ENCODE results near the gene STARD5.
"Not testable (repeated sequence)": the region's sequence is repeated elsewhere in the genome, so short reads cannot be mapped to it uniquely, and the experiment has no call there.

Gene STARD5

DNA sequence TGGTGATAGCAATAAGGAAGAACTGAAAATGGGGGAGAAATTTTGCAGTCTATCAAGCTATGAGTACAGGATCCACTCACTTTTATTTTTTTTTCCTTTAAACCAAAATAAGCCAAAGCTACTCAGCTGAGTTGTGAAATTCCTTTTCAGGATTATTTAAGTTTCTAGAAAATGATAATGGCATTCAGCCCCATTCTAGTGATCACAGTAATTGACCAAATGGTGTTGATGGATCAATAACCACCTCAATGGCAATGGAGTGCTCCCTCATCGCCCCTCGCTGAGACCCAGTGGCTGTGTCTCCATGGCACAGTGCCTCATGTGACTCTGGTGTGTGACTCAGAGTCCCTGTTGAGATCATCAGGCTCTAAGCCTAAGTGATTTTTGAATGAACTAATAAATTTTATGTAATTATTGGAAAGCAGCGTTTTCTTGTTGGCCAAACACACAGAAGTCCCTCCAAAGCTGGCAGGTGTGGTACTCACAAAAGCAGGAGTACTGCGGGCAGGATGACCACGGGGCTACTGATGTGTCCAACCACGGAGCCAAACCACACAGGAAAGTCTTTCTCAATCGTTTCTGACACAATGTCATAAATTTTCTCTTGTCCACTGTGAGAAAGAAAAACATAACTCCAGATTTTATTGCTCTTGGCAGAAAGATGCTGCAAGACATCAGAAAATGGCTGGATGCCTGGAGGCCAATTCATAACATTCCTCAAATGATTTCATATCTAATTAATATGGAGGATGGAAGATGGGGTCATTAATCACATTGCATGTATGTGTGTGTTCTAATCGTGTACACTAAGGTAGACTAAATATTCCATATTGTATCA lies 14.4 kb upstream of the STARD5 start:
- in situ Hi-C loops (cut with MboI; ENCODE audit: low sequenced_read_pairs): no loop called here

DNA sequence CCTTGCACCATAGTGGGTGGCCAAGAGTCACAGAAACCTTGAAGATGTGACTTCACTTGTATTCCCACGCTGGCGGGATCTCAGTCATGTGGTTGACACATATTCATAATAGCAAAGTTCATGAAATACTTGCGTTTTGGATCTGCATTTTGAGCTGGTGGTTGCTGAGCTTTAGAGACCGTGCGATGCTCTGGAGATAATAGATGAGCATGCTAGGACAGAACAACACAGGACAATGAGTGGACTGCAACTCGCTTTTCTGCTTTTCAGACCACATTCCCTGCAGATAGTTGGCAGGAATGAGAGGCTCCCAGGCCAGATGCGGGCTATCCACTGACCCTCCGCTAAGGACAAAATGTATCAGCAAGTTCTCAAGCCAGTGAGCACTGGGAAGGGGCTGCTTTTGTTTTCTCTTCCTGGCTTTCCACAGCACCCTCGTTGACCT lies 13.8 kb upstream of the STARD5 start:
- in situ Hi-C loops (cut with MboI; ENCODE audit: low sequenced_read_pairs): no loop called here

DNA sequence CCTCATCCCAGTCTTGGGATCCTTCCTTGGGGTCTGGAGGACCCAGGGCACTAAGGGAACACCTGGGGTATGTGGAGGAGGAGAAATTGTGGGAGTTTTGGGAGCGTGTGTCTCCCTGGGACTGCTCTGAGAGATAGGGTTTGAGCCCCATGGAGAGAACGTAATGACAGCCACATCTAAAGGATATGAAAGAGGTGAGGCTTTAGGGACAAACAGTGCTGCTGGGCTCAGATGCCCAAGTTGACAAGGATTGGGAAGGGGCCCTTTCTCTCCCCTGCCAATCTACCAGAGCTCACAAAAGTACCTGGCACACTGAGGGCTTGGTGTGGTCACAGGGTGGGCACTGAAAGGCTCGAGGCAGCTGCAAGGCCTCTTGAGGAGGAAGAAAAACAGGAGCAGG lies 13.3 kb upstream of the STARD5 start:
- in situ Hi-C loops (cut with MboI; ENCODE audit: low sequenced_read_pairs): no loop called here

DNA sequence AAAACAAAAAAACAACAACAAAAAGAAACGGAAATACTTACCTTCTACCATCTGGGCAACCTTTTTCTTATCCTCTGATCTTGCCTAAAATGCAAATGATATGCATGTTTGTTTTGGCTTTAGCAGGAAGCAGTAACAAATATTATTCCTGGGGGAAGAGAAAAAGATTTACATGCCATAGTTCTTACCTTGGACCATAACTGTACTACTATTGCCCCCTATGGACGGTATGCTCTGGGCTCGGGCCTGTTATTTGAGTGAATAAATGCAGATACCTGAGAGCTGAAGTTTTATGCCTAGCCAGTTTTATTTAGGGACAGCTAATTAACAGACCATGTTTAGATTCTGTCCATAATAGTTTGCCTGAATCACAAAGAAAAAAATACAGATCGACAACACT lies 12.6 kb upstream of the STARD5 start:
- in situ Hi-C loops (cut with MboI; ENCODE audit: low sequenced_read_pairs): no loop called here

DNA sequence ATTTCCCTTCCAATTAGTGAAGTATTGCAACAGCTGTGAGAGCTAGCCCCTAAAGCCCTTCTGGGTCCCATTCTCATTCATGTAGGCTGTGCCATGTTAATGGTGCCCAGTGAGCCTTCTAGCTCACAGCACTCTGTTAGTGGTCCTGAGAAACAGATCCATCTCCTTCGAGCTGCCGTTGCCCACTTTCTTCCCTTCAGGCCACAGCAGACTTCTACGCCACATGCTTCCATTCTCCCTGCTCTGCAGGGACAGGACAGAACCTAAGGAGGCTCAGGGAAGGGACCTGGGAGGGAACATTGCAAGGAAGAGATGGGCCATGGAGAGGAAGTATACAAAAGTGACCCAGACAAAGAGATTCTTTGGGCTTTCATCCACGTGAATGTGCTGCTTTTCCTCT lies 11.7 kb upstream of the STARD5 start:
- in situ Hi-C loops (cut with MboI; ENCODE audit: low sequenced_read_pairs): no loop called here

DNA sequence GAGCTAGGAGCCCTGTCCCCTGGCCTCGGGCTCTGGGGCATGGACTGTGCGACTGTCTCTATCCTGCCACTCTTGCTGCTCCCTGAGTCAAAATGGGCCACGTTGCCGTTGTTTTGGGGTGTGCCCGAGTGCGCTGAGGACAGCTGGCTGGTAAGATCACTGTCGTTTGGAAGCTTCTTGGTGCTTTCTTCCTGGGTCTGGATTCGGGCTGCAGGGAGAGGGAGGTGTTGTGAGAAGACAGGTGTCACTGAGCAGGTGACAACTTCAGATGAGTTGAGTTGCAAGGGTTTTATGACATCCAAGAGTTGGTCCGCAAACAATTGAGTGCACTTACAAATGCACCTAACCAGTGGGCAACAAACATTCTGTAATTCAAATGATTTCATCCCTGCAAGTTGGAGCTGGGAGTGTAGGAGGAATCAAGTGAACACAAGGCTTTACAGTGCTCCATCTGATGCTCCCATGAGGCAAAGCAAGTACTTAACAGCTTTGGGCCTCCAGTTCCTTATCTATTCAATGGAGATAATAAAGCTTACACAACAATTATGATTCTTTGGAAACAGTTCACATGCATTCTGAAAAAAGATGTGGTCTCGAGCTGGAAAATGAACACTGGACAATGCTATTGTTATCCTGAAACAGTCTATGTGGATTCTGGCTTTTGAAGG lies 11.0 kb upstream of the STARD5 start:
- in situ Hi-C loops (cut with MboI; ENCODE audit: low sequenced_read_pairs): no loop called here

DNA sequence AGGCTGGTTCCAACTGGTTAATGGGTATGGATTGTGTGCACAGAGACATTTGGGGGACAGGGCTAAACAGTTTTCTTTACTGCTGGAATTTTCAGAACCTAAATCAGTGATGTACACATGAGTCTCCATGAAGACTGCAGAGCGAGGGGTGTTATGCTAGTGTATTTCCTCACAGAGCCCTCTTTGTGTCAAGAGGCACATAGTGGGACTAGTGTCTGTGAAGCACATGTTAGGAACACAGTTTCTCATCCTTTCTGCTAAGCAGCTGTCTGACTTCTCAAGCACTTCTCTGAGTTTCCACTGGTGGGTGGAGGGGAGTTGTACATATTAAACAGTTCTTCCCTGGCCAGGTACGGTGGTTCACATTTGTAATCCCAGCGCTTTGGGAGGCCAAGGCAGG lies 9.4 kb upstream of the STARD5 start:
- in situ Hi-C loops (cut with MboI; ENCODE audit: low sequenced_read_pairs): no loop called here

DNA sequence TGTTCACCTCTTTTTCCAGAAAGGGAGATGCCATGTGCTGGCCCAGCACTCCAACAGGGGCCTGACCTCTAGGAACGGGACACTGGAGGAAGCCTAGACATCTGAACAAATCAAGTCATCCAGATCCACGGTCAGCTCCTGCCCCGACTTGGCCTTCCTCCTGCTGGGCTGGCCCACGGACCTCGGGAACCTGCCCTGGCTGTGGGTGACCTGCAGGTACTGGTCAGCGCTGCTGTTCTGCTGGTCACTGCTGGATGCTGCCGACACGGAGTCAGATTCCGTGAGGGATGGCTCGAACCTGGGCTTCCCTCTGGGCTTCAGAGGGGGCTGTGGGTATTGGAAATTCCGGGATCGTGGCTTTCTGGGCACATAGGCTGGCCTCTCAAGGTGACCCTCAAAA lies 8.4 kb upstream of the STARD5 start:
- in situ Hi-C loops (cut with MboI; ENCODE audit: low sequenced_read_pairs): no loop called here

DNA sequence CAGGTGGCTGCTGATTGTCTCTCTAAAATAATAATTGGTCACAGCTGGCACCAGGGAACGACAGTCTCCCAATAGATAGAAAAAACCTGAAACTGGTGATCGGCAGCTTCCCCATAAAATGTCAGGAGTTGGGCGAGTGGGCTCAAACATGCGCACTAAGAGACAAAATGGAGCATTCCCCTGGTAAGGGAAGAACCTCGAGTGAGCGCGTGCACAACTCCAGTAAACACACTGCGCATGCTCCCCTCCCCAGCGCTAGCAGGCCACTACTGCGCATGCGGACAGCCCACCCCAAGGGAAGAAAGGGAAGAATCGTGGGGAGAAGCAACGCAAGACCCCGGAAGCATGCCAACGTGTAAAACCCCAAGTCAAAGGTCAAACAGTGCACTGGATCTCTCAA lies 7.7 kb upstream of the STARD5 start:
- in situ Hi-C loops (cut with MboI; ENCODE audit: low sequenced_read_pairs): no loop called here

DNA sequence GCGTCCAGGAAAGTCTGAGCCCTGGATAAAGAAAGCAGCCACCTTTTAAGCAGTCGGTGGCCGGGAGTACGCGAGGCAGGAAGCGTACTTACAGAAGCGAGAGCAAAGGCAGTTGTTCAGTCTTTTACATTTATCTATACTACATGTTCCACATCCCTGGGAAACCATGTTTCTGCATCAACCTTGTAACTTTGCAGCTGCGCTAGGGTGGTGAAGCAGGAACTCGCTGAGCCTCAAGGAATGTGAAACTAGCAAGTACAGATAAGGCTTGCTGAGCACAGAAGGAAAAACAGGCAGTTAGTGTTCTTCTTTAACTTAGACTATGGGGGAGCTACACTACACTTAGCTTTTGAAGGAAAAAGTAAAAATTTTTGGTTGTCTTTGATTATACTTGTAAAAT lies 7.2 kb upstream of the STARD5 start:
- in situ Hi-C loops (cut with MboI; ENCODE audit: low sequenced_read_pairs): not testable (repeated sequence)

DNA sequence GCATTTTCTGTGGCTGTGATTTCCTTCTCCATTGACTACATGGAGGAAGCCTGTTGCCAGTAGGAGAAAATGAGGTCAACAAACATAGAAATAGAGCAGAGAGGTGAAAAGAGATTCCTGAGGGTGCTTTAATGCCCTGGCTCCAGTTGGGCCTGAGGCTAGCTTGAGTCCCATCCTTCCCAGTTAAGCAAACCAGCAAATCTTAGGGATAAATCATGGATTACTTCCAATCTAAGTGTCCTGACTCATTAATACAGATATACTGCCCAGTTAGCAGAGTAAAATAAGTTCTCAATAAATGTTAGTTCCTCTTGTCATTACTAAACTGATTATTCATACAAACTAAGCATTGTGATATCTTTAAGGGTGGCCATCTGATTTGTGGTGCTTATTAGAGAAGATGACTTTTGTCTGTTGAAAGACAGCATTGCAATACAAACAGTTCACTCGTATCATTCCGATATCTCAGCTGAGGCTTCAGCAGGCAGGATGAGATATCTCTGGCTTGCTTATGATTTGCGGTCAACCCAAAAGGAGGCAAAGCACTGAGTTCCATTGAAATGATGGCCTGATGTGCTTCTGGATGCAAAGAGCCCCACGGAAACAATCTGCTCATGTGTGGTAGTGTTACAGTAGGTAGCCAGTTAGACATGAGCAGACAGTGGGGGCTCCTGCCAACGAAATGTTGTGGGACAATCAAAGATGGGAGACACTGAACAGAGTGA lies 6.6 kb upstream of the STARD5 start:
- in situ Hi-C loops (cut with MboI; ENCODE audit: low sequenced_read_pairs): no loop called here

DNA sequence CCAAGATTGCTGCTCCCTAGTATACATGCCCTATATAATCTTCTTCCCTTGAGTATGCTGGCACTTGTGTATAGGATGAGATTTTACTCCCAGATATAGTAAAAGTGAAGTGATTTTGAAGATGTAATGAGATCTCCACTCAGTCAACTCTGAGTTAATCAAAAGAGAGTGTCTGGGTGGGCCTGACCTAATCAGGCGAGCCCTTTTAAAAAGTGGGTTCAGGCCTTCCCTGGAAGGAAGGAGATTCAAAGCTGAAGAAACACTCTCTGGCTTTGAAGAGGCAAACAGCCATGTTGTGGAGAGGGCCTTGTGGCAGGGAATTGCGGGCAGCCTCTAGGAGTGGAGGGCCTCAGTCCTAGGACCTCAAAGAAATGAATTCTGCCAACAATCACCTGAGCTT lies 5.5 kb upstream of the STARD5 start:
- in situ Hi-C loops (cut with MboI; ENCODE audit: low sequenced_read_pairs): loop anchor here (10.0 kb wide), 1 partner anchor 55 kb away; no protein-coding TSS in a partner anchor

DNA sequence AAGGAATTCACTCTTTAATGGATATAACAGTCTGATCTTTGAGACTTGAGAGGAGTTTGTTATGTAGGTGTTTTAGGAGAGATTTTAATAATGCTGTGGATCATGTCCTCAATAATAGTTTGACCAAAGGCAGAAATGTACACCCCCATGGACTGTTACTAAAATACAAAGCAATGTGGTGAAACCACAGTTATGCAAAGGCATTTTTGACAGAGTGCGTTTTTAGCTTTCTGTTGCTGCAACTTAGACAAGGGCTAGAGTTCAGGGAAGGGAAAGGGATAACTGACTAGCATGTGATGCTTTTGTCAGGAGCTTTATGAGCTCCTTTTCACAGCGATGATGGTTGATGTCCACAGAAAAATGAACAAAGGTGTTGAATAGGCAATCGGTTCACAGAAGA lies 3.6 kb upstream of the STARD5 start:
- in situ Hi-C loops (cut with MboI; ENCODE audit: low sequenced_read_pairs): loop anchor here (10.0 kb wide), 1 partner anchor 53 kb away; no protein-coding TSS in a partner anchor

DNA sequence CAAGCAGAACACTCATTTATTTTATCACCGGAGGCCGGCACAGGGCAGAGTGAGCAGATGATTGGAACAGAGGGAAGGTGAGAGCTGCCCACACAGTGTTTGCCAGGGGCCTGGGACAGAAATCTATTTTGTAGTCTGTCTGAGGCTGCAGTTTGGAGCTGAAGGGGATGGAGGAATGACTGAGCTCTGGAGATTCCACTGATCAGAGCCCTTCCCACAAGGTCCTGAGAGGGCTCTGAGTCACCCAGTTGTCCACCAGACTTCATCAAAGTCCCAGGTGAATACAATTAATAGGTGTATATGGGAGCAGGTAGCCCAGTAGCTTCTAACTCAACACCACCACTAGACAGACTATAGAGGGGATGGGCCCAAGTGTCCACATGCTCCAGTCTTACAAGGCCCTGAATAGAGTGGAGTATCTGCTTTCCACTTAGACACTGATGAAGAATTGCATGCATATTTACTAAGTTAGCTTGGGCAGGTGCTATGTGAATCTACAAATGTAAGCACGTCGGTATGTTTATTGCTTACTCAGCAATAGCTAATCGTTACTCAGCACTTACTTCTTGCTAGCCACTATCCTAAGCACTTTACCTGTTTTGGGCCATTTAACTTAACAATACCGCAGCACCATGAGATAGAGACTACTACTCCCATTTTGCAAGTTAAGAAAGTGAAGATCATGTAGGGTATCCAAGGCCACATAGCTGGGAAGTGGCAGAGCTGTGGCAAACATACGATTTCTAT lies 2.7 kb upstream of the STARD5 start:
- in situ Hi-C loops (cut with MboI; ENCODE audit: low sequenced_read_pairs): loop anchor here (10.0 kb wide), 1 partner anchor 52 kb away; no protein-coding TSS in a partner anchor

DNA sequence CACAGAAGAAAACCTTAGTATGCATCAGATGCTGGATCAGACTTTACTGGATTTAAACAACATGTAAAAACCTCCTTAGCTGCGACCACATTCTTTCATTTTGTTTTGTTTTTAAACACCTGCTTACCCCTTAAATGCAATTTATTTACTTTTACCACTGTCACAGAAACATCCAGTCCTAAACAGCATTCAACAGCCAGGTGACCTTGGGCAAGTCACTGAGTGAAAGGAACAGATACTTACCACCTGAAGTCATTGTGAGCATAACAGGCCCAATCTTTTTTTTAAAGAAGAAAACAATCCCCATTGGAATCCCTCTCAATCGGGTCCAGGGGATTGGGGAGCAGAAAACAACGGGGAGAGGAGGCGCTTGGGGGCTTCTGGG lies 390 bp downstream of the STARD5 start:
- in situ Hi-C loops (cut with MboI; ENCODE audit: low sequenced_read_pairs): loop anchor here (10.0 kb wide), 1 partner anchor 49 kb away; no protein-coding TSS in a partner anchor

DNA sequence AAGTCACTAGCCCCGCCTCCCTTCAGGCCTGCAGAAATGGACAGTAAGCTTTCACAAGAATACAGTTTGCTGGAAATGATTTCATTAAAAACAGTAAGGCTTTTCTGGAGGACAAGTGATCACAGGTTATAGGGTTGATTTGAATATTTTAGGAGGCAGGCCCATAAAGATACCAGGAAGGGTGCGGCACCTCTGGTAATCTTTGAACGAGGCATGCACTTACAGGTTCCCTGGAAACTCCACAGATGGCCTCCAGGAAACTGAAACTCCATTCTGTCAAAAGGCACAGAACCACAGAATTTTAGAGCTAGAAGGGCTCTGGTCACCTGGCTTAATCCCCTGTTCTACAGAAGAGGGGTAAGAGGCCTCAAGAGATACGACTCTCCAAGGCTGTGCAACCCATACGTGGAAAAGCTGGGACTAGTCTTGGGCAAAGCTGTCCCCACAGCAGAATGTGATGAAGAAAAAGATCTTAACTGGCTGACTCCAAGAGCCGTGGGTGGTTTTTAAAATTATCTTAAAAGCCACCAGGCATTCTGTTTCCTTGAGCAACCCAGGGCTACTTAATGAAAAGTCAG lies 1.2 kb downstream of the STARD5 start:
- in situ Hi-C loops (cut with MboI; ENCODE audit: low sequenced_read_pairs): loop anchor here (10.0 kb wide), 1 partner anchor 48 kb away; no protein-coding TSS in a partner anchor

DNA sequence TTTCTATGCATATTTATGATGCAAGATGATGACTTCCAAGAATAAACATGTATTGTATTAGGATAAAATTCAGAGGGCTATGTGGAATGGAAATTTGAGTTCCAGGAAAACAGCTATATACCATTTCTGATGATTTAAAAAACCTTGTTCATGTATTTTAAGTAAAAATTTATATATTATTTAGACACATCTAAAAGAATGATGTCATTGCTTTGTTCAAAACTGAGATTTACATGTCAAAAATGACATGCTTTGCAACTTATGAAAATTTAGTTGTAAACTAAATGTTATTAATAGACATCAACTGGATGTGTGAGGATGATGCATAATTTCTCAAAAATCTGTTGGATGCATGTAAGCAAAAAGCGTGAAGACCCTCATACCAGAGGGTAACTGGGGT lies 2.3 kb downstream of the STARD5 start:
- in situ Hi-C loops (cut with MboI; ENCODE audit: low sequenced_read_pairs): loop anchor here (10.0 kb wide), 1 partner anchor 47 kb away; no protein-coding TSS in a partner anchor

DNA sequence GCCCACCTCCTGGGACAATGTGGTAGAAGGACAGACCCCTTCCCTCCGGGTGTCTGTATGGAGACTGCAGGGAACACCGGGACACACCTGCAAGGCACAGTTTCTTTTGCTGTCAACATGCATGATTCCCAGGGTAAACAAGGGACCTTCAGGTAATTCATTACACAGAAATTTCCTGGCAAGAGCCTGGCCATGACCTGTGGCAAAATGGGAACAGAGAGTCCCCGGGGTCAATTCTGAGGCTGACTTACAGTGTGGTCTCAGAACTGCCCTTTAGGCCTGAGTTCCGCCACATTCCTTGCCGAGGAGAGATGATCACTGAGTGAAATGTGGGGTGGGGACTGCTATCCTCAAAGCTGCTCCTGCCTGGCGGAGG lies 6.3 kb downstream of the STARD5 start:
- in situ Hi-C loops (cut with MboI; ENCODE audit: low sequenced_read_pairs): no loop called here

DNA sequence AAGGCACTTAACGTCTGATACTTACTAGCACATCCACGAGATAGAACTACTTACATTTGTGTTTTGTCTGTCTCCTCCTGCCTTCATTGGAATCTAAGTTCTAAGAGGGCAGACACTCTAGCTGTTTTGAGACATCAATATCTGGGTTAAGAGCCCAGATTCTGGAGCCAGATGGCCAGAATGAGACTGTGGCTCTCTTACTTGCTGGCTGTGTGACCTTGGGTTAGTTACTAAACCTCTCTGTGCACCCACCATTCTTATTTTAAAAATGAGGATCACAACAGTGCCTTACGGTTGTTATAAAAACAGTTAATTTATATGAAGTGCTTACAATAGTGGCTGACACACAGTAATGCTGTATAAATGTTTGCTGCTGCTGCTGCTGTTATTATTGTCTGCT lies 7.7 kb downstream of the STARD5 start:
- in situ Hi-C loops (cut with MboI; ENCODE audit: low sequenced_read_pairs): no loop called here

DNA sequence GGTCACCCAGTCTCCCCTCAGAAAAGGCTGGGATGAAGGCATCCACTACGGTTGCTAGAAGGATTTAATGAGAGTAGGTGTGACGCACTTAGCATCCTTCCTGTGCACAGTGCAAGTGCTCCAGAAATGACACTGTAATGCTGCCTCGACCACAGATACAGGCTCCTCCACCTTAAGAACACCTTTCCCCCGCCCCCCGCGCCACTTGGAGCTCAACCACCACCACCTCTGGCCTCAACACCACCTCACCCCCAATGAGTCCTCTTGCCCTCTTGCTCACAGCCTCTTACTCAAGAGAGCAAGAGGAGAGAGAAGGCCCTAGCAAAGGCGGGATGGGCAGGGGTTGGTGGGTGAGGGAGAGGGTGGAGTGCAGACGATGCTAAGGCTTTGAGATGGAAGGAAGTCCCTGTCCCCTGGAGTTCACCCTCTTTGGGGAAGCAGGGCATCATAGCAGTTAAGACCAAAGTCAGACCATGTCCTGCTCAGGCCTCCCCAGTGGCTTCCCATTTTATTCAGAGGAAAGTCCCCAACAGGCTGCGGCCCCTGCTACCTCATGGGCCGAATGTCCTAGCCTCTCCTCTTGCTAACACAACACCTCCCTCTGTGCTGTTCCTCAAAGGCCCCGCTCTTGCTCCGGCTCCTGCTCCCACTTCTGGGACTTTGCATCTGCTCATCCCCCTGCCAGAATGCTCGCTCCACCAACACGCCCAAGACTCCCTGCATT lies 8.3 kb downstream of the STARD5 start:
- in situ Hi-C loops (cut with MboI; ENCODE audit: low sequenced_read_pairs): no loop called here
